ENCODE results near the gene PRSS21.

Gene PRSS21

DNA sequence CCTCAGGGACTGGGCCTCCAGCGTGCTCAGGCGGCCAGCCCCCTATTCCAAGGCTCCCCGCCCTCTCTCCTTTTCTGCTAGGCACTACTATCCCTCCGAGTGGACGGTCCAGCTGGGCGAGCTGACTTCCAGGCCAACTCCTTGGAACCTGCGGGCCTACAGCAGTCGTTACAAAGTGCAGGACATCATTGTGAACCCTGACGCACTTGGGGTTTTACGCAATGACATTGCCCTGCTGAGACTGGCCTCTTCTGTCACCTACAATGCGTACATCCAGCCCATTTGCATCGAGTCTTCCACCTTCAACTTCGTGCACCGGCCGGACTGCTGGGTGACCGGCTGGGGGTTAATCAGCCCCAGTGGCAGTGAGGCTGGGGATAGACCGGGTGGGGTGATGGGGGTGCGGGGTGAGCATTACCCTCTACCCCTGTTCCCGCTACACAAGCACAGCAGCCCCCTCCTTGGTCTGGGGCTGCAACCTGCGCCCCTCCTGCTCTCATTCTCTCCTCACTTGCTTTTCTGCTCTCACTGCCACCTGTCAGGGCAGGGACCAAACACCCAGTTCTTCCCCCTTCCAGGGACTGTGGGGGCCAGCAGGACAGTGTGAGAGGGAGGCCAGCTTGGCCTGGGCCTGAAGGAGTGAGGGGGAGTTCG, 17.7 kb upstream of the PRSS21 start:
- Histone ChIP-seq H3K27ac (ENCODE audit: low read length) (no peak overlapping the region), H3K36me3 (ENCODE audit: control insufficient read depth, low read depth, low read length) (no peaks in the 10 kb centered on the region), H3K9me3 (ENCODE audit: control insufficient read depth, low read depth, low read length) (peaks cover 2% of the 10 kb centered on the region), H3K9ac (ENCODE audit: low read length) (no peak overlapping the region), H3K4me3 (ENCODE audit: low read length) (no peak overlapping the region), H3K27me3 (ENCODE audit: control insufficient read depth, insufficient read depth, low read length) (no peaks in the 10 kb centered on the region), H3K4me1 (ENCODE audit: control insufficient read depth, low read depth, low read length) (no peaks in the 10 kb centered on the region)

DNA sequence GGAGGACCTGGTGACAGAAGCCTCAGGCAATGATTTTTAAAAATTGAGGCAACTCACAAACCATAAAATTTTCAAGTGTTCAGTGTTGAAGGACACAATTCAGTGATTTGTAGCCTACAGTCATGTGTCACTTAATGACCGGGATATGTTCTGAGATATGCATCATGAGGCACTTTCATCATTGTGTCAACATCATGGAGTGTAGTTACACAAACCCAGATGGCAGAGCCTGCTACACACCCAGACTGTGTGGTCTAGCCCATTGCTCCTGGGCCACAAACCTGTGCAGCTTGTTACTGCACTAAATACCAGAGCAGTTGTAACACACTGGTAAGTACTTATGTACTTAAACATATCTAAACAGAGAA, 17.2 kb upstream of the PRSS21 start:
- no peak overlapping the region for H3K4me3 ChIP-seq (ENCODE audit: low read length)
- no peaks in the 10 kb centered on the region for H3K36me3 ChIP-seq (ENCODE audit: control insufficient read depth, low read depth, low read length)
- H3K9me3 ChIP-seq (ENCODE audit: control insufficient read depth, low read depth, low read length), result peaks cover 3% of the 10 kb centered on the region
- H3K9ac ChIP-seq (ENCODE audit: low read length), result no peak overlapping the region
- H3K27ac ChIP-seq (ENCODE audit: low read length), result no peak overlapping the region
- no peaks in the 10 kb centered on the region for H3K27me3 ChIP-seq (ENCODE audit: control insufficient read depth, insufficient read depth, low read length)
- no peaks in the 10 kb centered on the region for H3K4me1 ChIP-seq (ENCODE audit: control insufficient read depth, low read depth, low read length)

DNA sequence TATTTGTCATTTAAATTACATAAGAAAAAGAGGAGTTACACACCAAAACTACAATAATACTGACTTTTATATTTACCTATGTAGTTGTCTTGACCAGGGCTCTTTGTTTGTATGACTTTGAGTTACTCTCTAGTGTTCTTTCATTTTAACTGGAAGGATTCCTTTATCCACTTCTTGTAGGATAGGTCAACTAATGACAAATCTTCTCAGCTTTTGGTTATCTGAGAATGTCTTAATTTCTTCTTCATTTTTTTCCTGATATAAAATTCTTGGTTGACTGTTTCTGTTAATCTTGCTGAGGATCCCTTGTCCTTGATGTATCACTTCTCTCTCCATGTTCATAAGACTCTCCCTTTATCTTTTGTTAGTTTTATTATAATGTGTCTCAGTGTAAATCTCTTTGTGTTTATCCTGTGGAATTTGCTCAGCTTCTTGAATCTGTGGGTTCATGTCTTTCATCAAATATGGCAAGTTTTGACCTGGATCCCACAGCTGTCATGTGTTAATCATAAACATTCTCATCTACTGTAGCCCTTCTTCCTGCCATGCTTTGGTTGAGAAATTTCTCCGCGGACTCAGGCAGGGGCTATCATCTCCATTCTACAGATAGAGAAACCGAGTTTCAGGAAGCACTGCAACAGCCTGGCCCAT, 13.4 kb upstream of the PRSS21 start:
- no peak overlapping the region for H3K4me3 ChIP-seq (ENCODE audit: low read length)
- H3K27me3 ChIP-seq (ENCODE audit: control insufficient read depth, insufficient read depth, low read length), result no peaks in the 10 kb centered on the region
- H3K27ac ChIP-seq (ENCODE audit: low read length), result no peak overlapping the region
- H3K36me3 ChIP-seq (ENCODE audit: control insufficient read depth, low read depth, low read length), result no peaks in the 10 kb centered on the region
- H3K4me1 ChIP-seq (ENCODE audit: control insufficient read depth, low read depth, low read length), result no peaks in the 10 kb centered on the region
- H3K9me3 ChIP-seq (ENCODE audit: control insufficient read depth, low read depth, low read length), result peaks cover 3% of the 10 kb centered on the region
- no peak overlapping the region for H3K9ac ChIP-seq (ENCODE audit: low read length)

DNA sequence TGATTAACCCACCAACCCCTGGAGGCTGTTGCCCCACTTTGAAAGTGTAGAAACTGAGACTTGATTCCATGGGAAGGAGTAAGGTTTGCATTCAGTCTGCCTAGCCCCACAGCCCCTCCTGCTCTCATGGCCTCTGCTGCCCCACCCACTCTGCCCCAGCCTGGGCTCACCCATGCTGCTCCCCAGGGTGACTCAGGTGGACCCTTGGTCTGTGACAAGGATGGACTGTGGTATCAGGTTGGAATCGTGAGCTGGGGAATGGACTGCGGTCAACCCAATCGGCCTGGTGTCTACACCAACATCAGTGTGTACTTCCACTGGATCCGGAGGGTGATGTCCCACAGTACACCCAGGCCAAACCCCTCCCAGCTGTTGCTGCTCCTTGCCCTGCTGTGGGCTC, 12.3 kb upstream of the PRSS21 start:
- Histone ChIP-seq H3K27me3 (ENCODE audit: control insufficient read depth, insufficient read depth, low read length) (no peaks in the 10 kb centered on the region), H3K4me3 (ENCODE audit: low read length) (no peak overlapping the region), H3K4me1 (ENCODE audit: control insufficient read depth, low read depth, low read length) (no peaks in the 10 kb centered on the region), H3K9ac (ENCODE audit: low read length) (no peak overlapping the region), H3K27ac (ENCODE audit: low read length) (no peak overlapping the region), H3K36me3 (ENCODE audit: control insufficient read depth, low read depth, low read length) (no peaks in the 10 kb centered on the region), H3K9me3 (ENCODE audit: control insufficient read depth, low read depth, low read length) (peaks cover 3% of the 10 kb centered on the region)

DNA sequence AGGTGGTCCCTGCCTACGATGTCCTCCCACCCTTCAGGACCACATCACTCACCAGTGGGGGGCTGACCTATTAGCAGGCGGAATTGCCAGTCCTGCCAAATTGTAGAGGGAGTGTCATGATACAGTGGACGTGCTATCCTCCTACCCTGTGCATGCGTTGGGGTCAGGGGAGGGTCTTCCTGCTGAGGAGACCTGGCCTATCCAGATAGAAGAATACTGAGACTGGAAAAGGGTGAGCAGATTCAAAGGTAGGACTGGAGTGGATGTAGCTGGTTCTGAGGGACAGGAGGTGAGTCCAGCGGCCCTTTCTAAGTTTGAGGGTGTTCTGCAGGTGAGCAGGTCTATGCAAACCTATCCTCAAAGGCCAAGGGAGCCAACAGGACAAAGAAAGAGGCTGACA, 10.8 kb upstream of the PRSS21 start:
- H3K27me3 ChIP-seq (ENCODE audit: control insufficient read depth, insufficient read depth, low read length), result no peaks in the 10 kb centered on the region
- H3K9ac ChIP-seq (ENCODE audit: low read length), result no peak overlapping the region
- no peaks in the 10 kb centered on the region for H3K4me1 ChIP-seq (ENCODE audit: control insufficient read depth, low read depth, low read length)
- no peak overlapping the region for H3K4me3 ChIP-seq (ENCODE audit: low read length)
- peaks cover 3% of the 10 kb centered on the region for H3K9me3 ChIP-seq (ENCODE audit: control insufficient read depth, low read depth, low read length)
- H3K27ac ChIP-seq (ENCODE audit: low read length), result no peak overlapping the region
- no peaks in the 10 kb centered on the region for H3K36me3 ChIP-seq (ENCODE audit: control insufficient read depth, low read depth, low read length)

DNA sequence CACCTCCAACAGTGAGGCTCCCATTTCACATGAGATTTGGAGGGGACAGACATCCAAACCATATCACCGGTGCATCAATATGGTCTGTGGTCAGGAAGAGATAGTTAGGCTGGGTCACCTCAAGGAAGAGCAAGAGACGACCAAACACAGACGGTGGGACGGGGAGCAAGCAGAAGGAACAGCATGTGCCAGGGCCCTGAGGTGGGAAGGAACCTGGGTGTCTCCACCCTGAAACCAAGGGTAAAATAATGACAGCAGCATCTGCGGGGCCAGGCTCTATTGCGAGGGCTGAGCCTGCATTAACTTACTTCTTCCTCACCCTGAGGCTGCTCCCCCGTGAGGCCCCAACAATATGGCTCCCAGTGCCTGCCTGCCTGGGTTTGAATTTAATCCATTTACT, 8.9 kb upstream of the PRSS21 start:
- H3K9ac ChIP-seq (ENCODE audit: low read length), result no peak overlapping the region
- H3K36me3 ChIP-seq (ENCODE audit: control insufficient read depth, low read depth, low read length), result no peaks in the 10 kb centered on the region
- H3K27ac ChIP-seq (ENCODE audit: low read length), result no peak overlapping the region
- no peak overlapping the region for H3K4me3 ChIP-seq (ENCODE audit: low read length)
- no peaks in the 10 kb centered on the region for H3K27me3 ChIP-seq (ENCODE audit: control insufficient read depth, insufficient read depth, low read length)
- H3K4me1 ChIP-seq (ENCODE audit: control insufficient read depth, low read depth, low read length), result no peaks in the 10 kb centered on the region
- peaks cover 3% of the 10 kb centered on the region for H3K9me3 ChIP-seq (ENCODE audit: control insufficient read depth, low read depth, low read length)

DNA sequence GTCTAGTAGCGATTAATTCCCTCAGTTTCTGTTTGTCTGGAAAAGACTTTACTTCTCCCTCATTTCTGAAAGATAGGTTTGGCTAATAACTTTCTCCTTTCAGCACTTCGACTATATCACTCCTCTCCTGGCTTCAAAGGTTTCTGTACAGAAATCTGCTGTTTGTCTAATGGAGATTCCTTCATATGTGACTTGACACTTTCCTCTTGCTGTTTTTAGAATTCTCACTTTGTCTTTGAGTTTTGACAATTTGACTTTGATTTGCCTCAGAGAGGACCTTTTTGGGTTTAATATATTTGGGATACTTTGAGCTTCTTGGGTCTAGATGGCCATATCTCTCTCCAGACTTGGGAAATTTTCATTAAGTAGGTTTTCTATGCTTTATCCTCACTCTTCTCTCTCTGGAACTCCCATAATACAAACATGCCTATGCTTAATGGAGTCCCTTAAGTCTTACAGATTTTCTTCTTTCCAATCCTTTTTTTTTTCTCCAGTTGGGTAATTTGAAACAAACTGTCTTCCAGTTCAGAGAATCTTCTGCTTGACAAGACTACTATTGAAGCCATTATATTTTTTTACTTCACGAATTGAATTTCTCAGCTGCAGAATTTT, 7.8 kb upstream of the PRSS21 start:
- no peaks in the 10 kb centered on the region for H3K36me3 ChIP-seq (ENCODE audit: control insufficient read depth, low read depth, low read length)
- H3K9ac ChIP-seq (ENCODE audit: low read length), result no peak overlapping the region
- no peaks in the 10 kb centered on the region for H3K4me1 ChIP-seq (ENCODE audit: control insufficient read depth, low read depth, low read length)
- peaks cover 2% of the 10 kb centered on the region for H3K9me3 ChIP-seq (ENCODE audit: control insufficient read depth, low read depth, low read length)
- no peaks in the 10 kb centered on the region for H3K27me3 ChIP-seq (ENCODE audit: control insufficient read depth, insufficient read depth, low read length)
- H3K27ac ChIP-seq (ENCODE audit: low read length), result no peak overlapping the region
- H3K4me3 ChIP-seq (ENCODE audit: low read length), result no peak overlapping the region

DNA sequence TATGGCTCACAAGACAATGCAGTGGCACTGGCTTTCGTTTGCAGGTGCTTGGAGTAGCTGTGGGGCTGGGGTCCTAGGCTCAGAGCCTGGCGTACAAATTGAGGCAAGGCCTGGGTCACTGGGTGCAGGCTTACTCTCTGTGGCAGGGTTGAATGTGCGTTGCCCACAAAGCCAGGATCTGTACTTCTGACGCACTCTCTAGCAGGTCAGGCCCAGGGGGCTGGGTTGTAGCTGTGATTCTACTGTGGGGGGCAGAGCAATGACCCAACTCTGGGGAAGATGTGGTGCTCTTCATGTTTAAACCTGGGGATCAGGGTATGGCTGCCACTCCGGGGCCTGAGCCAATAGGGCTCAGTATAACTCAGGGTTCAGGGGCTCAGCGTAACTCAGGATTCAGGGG, 6.4 kb upstream of the PRSS21 start:
- Histone ChIP-seq H3K27ac (ENCODE audit: low read length) (no peak overlapping the region), H3K4me3 (ENCODE audit: low read length) (no peak overlapping the region), H3K36me3 (ENCODE audit: control insufficient read depth, low read depth, low read length) (no peaks in the 10 kb centered on the region), H3K9ac (ENCODE audit: low read length) (no peak overlapping the region), H3K4me1 (ENCODE audit: control insufficient read depth, low read depth, low read length) (no peaks in the 10 kb centered on the region), H3K9me3 (ENCODE audit: control insufficient read depth, low read depth, low read length) (no peaks in the 10 kb centered on the region), H3K27me3 (ENCODE audit: control insufficient read depth, insufficient read depth, low read length) (no peaks in the 10 kb centered on the region)

DNA sequence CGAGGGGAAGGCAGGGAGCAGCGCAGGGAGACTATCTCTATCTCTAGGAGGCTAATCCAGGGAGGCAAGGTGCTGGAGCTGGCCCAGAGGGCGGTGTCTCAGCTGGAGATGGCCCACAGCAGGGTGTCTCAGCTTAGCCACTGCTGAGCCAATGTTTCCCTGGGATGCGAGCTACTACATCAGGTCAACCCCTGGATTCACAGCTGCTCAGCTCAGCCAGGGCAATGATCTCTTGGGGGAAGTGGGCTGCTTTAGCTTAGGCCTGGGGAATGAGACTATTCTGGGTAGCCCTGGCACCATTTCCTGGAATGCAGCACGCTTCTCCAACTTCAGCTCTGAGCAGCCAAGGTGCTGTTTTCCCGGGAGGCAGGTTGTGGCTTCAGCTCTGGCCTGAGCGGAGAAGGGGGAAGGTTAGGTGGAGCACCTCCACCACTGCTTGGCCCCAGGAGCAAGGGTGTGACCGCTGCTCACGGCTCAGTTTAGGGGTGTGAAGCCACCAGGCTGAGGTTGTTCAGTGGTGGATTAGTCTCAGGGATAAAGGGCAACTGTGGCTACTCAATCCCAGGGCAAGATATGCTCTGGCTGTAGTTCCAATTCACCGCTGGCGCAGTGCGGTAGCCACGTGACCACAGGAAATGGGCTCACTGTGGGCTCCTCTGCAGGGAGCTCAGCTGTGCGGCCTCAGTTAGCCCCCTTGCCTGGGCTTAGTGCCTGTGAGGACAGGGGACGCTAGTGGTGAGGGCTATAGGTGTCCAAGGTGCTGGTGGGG, 5.2 kb upstream of the PRSS21 start:
- Histone ChIP-seq H3K27me3 (ENCODE audit: control insufficient read depth, insufficient read depth, low read length) (no peaks in the 10 kb centered on the region), H3K9me3 (ENCODE audit: control insufficient read depth, low read depth, low read length) (no peaks in the 10 kb centered on the region), H3K27ac (ENCODE audit: low read length) (no peak overlapping the region), H3K36me3 (ENCODE audit: control insufficient read depth, low read depth, low read length) (no peaks in the 10 kb centered on the region), H3K4me1 (ENCODE audit: control insufficient read depth, low read depth, low read length) (no peaks in the 10 kb centered on the region), H3K4me3 (ENCODE audit: low read length) (no peak overlapping the region), H3K9ac (ENCODE audit: low read length) (no peak overlapping the region)

DNA sequence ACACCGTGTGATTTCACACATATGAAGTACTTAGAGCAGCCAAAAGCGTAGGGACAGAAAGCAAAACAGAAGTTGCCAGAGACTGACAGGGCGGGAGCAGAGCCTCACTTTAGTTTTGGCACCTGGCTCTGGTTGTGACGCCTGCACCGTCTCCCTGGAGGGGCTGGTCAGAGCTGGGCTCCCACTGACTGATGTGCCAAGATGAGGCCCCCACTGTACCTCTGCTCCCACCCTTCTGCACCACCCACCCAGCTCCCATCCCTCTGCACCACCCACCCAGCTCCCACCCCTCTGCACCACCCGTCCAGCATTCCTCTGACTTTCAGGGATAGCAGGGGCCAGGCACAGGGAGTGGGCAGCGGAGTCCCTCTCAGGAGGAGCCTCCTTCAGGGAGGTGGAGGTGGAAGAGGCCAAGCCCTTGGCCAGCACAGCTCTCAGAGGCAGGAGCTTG, 3.2 kb upstream of the PRSS21 start:
- H3K27me3 ChIP-seq (ENCODE audit: control insufficient read depth, insufficient read depth, low read length), result no peaks in the 10 kb centered on the region
- no peaks in the 10 kb centered on the region for H3K9me3 ChIP-seq (ENCODE audit: control insufficient read depth, low read depth, low read length)
- no peak overlapping the region for H3K27ac ChIP-seq (ENCODE audit: low read length)
- H3K4me1 ChIP-seq (ENCODE audit: control insufficient read depth, low read depth, low read length), result no peaks in the 10 kb centered on the region
- H3K36me3 ChIP-seq (ENCODE audit: control insufficient read depth, low read depth, low read length), result no peaks in the 10 kb centered on the region
- no peak overlapping the region for H3K4me3 ChIP-seq (ENCODE audit: low read length)
- H3K9ac ChIP-seq (ENCODE audit: low read length), result no peak overlapping the region

DNA sequence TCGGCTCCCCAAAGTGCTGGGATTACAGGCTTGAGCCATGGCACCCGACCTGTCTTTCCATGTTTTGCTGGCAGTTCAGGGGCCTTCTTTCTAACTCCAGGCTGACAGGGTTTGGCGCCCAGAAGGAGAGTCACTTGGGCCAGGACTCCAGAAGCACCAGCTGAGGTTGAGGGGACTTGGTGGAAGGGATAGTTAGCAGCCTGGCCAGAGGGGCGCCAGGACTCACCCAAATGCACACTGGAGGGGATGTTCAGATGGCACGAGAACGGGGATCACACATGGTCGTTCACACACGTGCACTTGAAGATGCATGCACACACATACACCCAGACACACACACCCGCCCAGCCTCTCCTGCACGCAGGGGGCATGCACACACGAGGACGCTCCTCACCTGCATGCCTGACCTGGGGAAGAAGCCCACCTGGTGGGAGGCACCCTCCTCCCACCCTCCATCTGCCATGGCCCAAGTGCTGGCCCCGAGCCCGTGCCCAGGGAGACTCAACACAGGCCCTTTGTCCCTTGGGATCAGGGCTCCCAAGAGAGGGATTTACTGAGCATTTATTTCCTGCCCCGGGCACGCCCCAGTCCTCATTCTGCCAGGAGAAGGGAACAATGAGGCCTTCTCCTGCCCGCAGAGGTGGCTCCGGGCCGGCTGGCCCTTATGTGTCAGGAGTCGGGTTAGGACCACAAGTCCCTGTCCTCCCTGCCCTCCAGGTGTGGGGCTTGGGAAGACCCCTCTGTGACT, 2.3 kb upstream of the PRSS21 start:
- Histone ChIP-seq H3K4me3 (ENCODE audit: low read length) (no peak overlapping the region), H3K9me3 (ENCODE audit: control insufficient read depth, low read depth, low read length) (no peaks in the 10 kb centered on the region), H3K36me3 (ENCODE audit: control insufficient read depth, low read depth, low read length) (no peaks in the 10 kb centered on the region), H3K4me1 (ENCODE audit: control insufficient read depth, low read depth, low read length) (no peaks in the 10 kb centered on the region), H3K9ac (ENCODE audit: low read length) (no peak overlapping the region), H3K27me3 (ENCODE audit: control insufficient read depth, insufficient read depth, low read length) (no peaks in the 10 kb centered on the region), H3K27ac (ENCODE audit: low read length) (no peak overlapping the region)
